Gastrocnemius medialis (tissue), 4 donors: ENCODE data around the gene NGB.

ENCODE experiments used
- POLR2A ChIP-seq, 2 donors: fragments of 450-650 bp; IDR thresholded peaks; one replicate each; pipeline ENCODE4 v1.6.1; 2017; ENCODE audit warnings: antibody characterized with exemption in 2 of 2, mild to moderate bottlenecking in 2 of 2, moderate library complexity in 2 of 2
- TF ChIP-seq, protein P1 (sequence below), 5 experiments: fragments of 450-650 bp in 3 of 5; fragments of 200-600 bp in 2 of 5; sonication (generic) in 2 of 5; IDR thresholded peaks in 4 of 5; conservative IDR thresholded peaks in 1 of 5; 1 replicate in 4 of 5; 2 replicates in 1 of 5; pipeline ENCODE4 v1.5.1; 2016 to 2019; ENCODE audit warnings: antibody characterized with exemption in 5 of 5, mild to moderate bottlenecking in 3 of 5, moderate library complexity in 3 of 5

DNA sequence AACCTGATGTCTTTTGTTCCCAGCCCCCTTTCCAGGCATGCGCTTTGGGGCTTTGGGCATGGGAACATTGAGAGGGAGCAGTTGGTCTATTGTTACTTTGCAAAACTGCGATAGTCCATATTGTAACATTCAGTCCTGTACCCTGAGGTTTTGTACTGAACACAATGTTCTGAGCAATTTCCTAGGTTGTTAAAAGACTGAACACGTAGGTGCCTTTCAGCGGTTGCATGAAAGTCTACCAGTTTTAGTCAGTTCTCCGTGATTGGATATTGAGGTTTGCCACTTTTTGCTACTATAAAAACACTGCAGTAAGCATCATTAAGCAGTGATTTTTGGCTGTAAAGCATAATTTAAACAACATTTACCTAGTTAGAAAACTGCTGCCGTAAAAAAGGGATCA is 20.1 kb downstream of the NGB start:
- TF ChIP-seq, protein P1, sequence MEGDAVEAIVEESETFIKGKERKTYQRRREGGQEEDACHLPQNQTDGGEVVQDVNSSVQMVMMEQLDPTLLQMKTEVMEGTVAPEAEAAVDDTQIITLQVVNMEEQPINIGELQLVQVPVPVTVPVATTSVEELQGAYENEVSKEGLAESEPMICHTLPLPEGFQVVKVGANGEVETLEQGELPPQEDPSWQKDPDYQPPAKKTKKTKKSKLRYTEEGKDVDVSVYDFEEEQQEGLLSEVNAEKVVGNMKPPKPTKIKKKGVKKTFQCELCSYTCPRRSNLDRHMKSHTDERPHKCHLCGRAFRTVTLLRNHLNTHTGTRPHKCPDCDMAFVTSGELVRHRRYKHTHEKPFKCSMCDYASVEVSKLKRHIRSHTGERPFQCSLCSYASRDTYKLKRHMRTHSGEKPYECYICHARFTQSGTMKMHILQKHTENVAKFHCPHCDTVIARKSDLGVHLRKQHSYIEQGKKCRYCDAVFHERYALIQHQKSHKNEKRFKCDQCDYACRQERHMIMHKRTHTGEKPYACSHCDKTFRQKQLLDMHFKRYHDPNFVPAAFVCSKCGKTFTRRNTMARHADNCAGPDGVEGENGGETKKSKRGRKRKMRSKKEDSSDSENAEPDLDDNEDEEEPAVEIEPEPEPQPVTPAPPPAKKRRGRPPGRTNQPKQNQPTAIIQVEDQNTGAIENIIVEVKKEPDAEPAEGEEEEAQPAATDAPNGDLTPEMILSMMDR (IDR thresholded peaks at IDR 0.05 in 4 of 5, conservative IDR thresholded peaks at IDR 0.05 in 1 of 5) = no peak
- TF ChIP-seq POLR2A (IDR thresholded peaks at IDR 0.05) = no peak
